ENCODE results near the gene UBE2I.
"Not testable (repeated sequence)": the region's sequence is repeated elsewhere in the genome, so short reads cannot be mapped to it uniquely, and the experiment has no call there.

UBE2I gene

GRCh38 chr16:1293921-1294656 lies 15.3 kb upstream of the UBE2I start:
- no peak for DNase-seq

GRCh38 chr16:1295465-1295864 lies 14.0 kb upstream of the UBE2I start:
- no peak for DNase-seq

- DNase-seq: not testable (repeated sequence)
These were observed 12.8 kb upstream of the UBE2I start for GRCh38 chr16:1296688-1297017.

- no peak for DNase-seq
These were observed 12.3 kb upstream of the UBE2I start for GRCh38 chr16:1297018-1297696.

- no peak for DNase-seq
These were observed 11.0 kb upstream of the UBE2I start for GRCh38 chr16:1298406-1298805.

- DNase-seq: no peak
These were observed 10.2 kb upstream of the UBE2I start for GRCh38 chr16:1299012-1299867.

GRCh38 chr16:1299868-1300203 lies 9.6 kb upstream of the UBE2I start:
- DNase-seq: no peak

GRCh38 chr16:1300664-1301476 lies 8.6 kb upstream of the UBE2I start:
- DNase-seq: no peak

- no peak for DNase-seq
These were observed 7.9 kb upstream of the UBE2I start for GRCh38 chr16:1301562-1301961.

GRCh38 chr16:1305823-1306222 lies 3.6 kb upstream of the UBE2I start:
- no peak for DNase-seq

- no peak for DNase-seq
These were observed 3.1 kb upstream of the UBE2I start for GRCh38 chr16:1306334-1306733.

- DNase-seq: no peak
These were observed 1.1 kb upstream of the UBE2I start for GRCh38 chr16:1308036-1308976.

GRCh38 chr16:1309888-1310831 lies 724 bp downstream of the UBE2I start:
- no peak for DNase-seq

- DNase-seq: no peak
These were observed 1.4 kb downstream of the UBE2I start for GRCh38 chr16:1310832-1311200.

- DNase-seq: no peak
These were observed 1.8 kb downstream of the UBE2I start for GRCh38 chr16:1311212-1311737.

GRCh38 chr16:1311738-1312466 lies 2.5 kb downstream of the UBE2I start:
- no peak for DNase-seq

- DNase-seq: no peak
These were observed 3.0 kb downstream of the UBE2I start for GRCh38 chr16:1312467-1312816.

GRCh38 chr16:1312903-1313302 lies 3.5 kb downstream of the UBE2I start:
- no peak for DNase-seq

- DNase-seq: no peak
These were observed 4.4 kb downstream of the UBE2I start for GRCh38 chr16:1313721-1314369.
